Measurements from ENCODE around the gene VWA1.
"Not testable (repeated sequence)": the region's sequence is repeated elsewhere in the genome, so short reads cannot be mapped to it uniquely, and the experiment has no call there.

The VWA1 gene

DNA sequence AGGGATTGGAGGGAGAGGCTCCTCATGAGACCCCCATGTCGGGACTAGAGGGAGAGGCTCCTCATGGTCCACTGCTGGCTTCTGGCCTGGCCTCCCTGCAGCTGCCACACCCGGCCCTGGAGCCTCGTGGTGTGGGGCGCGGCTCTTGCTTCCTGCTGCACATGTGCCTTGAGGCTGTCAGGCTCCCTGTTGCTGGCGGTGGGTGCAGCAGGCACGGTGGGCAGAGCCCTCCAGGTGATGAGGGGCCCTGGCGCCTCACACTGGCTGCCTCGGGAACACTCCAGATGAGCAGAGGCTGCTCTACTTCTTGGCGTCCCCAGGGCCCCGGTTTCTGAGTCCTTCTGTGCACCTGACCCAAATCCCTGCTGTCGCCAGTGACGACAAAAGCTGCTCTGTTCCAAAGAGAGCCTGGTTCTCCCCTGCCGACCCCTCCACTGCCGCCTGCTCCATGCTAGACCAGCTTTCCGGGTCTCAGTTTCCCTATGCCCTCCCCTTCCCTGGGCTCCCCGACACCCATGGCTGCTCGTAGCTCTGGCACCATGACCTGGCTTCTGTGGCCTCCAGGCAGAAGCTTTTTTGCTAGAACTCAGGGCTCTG is 26.3 kb downstream of the VWA1 start:
- no peak for DNase-seq

DNA sequence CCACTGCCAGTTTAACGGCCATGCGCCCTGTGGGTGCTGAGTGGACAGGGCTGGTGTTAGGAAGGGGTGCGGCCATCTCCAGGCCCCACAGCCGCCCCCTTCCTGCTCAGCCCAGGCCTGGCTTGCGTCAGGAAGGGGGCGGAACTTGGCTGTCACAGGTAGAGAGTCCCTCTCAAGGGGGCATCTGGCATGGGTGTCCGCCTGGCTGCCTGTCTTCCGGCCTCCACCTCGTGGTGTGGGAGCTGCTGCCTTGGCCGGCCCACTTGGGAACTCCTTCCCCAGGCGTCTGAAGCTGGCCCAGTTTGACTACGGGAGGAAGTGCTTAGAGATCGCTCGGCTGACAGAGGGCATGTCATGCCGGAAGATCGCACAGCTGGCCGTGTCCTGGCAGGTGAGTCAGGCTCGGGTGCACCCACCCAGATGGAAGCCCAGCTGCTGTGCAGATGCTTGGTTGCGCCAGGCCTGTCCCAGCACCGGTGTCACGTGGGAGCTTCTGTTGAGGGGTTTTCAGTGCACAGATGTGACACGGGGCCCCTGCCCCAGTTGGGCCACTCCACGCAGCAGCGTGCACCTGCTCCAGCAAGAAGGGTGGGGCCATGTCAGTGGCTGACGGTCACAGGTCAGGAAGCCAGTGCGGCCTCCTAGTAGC is 27.0 kb downstream of the VWA1 start:
- DNase-seq = no peak

DNA sequence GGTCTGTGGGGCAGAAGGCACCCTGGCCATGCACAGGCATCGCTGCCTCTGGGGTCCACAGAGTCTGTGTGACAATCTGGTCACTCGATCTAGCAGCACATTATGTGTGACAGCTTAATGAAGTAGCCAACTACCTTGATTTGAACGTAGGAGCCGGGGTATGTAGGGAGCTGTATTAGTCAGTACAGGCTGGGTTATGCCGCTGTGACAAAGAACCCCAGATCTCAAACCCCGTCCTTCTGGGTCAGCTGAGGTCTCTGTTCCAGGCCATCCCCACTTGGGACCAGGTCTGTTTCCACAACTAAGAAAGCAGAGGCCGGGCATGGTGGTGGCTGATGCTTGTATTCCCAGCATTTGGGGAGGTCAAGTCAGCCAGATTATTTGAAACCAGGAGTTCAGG is 27.8 kb downstream of the VWA1 start:
- DNase-seq = no peak

DNA sequence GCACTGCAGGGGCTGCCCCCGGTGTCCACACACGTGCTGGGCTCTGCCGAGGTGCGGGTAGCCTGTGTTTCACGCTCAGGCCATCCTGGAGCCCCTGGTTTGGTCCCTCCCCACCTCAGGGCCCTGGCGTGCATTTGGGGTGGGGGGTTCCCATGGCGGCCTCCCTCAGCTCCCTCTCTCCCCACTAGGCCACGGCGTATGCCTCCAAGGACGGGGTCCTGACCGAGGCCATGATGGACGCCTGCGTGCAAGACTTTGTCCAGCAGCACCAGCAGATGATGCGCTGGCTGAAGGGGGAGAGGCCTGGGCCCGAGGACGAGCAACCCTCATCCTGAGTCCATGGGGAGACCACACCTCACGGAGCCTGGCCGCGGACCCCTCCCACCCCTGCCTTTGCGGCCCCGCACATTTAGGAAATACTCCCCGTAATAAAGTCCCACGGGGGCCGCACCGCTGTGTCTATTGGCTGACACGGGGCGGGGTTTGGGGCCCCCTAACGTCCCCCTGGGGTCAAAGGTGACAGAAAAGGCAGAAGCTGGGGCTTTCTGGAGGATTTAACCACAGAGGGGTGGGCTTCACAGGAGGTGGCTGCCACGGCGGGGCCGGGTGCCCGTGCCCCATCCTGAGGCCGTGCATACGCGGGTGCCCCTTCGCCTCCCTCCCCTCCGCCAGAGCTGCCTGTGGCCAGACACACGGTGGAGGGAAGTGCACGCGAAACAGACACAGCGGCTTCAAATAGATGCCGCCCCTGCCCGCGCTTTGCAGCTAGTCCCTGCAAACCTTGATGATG is 32.9 kb downstream of the VWA1 start:
- DNase-seq = not testable (repeated sequence)

DNA sequence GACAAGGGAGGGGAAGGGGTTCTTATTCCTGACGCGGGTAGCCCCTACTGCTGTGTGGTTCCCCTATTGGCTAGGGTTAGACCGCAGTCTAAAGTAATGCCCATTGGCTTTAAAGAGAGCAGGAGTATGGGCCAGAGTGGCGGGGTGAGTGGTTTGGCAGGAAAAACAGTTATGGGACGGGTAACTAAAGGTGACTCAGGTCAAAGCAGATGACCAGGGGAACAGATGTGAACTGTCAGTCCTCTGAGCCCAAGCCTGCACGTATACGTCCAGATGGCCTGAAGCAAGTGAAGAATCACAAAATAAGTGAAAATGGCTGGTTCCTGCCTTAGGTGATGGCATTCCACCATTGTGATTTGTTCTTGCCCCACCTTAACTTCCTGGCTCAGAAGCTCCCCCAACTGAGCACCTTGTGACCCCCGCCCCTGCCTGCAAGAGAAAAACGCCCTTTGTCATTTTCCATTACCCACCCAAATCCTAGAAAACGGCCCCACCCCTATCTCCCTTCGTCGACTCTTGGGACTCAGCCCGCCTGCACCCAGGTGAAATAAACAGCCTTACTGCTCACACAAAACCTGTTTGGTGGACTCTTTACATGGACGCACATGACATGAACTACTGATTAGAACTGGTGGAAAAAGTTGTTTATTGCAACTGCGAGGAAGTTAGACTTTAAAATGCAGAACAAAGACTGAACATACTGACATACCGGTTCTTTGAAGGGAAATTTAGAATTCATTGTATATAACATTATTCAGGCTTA is 35.3 kb downstream of the VWA1 start:
- no peak for DNase-seq

DNA sequence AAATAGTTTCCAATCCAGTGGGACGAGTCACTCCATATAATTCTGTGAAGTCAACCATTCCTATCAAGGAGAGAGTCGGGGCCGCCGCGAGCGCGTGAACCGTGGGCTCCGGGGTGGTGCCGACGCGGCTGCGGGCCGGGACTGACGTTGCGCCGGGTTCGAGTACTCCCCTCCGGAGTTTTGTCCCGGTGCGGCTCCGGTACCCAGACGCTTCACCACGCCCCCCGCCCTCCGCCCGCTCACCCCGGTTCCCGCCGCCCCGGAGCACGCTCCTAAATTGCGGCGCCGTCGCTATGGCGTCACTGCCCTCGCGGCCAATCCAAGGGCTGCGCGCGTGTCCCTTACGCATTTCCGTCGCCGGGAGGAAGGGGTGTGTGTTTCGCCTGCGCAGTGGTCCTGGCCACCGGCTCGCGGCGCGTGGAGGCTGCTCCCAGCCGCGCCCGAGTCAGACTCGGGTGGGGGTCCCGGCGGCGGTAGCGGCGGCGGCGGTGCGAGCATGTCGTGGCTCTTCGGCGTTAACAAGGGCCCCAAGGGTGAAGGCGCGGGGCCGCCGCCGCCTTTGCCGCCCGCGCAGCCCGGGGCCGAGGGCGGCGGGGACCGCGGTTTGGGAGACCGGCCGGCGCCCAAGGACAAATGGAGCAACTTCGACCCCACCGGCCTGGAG is 36.0 kb downstream of the VWA1 start, which contains the start of gene ATAD3B:
ATAD3B (plus strand) TSS at position 377 of the 664 bp plus-strand sequence; CDS start at position 497, 120 bp downstream.
- DNase-seq = peak; percentile 89

DNA sequence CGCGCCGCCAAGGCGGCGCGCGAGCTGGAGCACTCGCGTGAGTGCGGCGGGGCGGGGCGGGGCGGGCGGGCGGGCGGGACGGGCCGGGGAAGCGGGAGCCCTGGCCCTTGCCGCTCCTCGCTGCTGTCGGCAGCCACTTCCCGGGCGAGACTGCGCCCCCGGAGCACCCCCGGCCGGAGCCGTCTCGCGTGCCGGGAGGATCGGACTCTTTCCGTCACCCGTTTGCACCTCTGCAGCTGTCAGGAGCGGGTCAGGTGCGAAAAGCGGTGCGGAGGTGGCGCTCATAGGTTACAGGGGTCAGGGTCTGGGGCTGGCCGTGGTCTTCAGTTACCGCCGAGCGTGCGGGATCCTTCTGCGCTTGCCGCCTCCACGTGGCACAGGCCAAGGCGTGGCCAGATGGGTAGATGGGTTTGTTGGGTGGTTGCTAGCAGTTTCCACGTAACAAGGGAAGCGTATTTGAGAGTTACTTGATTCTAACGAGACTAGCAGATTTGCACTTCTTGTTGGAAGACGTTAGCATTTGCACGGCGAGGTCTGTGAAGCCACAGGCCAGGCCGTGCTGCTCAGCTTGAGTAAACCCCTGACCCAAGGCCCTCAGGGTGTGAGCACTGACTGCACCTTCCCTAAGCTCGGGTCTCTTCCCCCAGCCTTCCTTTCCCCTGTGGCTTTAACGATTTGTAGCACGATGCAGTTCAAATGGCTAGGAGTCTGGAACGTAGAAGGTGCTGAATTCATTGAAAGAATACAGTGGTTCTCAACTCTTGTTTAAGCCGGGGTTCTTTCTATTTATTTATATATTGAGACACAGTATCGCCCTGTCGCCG is 36.8 kb downstream of the VWA1 start:
- not testable (repeated sequence) for DNase-seq

DNA sequence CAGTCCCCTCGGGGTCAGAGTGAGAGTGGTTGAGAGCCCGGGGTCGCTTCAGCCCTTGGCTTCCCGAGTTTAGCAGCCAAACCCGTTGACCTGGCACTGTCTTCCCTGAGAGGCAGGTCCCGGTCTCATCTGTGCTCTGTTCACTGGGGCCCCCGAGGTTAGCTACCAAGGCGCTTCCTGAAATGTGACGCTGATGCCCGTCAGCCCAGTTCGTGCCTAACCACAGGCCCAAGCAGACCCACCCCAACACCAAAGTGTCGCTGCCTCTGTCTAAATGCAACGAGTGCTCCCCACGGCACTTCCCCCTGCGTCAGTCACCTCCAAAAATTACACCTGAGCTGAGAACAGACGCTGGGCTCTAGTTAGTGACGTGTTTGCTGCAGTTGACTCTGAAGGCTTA is 40.5 kb downstream of the VWA1 start:
- DNase-seq = not testable (repeated sequence)

DNA sequence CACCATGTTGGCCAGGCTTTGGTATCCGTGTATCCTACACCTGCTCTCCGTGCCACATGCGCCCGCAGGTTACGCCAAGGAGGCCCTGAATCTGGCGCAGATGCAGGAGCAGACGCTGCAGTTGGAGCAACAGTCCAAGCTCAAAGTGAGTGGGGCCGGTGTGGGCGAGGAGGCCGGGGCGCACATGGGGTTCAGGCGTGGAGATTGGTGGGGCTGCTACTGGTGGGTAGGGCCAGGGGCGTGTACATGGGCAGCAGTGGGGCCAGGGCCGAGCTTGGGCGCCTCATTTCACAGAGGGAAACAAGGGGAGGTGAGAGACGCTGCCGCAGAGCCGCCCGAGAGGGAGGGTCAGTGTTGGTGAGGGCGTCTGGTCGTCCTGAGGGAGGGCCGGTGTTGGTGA is 41.7 kb downstream of the VWA1 start:
- no peak for DNase-seq

DNA sequence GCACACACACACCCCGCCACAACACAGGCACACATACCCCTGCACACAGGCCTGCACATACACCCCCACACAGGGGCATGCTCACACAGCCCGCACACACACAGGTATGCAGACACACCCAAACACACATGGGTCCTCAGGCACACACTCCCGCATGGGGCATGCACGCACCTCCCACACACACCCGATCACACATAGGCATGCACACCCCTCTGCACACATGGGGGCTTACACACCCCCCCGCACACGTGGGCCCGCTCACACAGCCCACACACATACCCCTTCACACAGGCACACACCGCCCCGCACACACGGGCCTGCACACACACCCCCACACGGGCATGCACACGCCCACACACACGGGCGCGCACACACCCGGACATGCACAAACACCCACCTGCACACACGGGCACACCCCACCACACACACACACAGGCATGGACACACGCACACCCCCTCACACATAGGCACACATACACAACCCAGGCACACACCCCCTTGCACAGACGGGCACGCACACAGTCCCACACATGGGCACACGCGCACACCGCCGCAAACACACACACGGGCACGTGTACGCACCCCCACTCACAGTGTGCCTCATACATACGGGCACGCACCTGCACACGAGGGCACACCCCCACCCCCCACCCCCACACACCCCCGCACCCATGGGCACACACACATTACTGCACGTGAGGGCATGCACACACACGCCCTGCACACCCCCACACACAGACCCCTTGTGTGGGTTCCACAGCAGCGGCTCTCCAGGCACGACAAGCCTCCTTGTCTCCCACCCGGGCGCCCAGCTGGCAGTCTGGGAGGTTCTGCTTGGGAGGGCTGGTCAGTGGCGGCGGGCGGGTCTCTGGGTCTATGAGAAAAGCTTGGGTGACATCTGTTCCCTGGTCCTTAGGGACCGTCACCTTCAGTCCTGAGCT is 44.3 kb downstream of the VWA1 start:
- no peak for DNase-seq

DNA sequence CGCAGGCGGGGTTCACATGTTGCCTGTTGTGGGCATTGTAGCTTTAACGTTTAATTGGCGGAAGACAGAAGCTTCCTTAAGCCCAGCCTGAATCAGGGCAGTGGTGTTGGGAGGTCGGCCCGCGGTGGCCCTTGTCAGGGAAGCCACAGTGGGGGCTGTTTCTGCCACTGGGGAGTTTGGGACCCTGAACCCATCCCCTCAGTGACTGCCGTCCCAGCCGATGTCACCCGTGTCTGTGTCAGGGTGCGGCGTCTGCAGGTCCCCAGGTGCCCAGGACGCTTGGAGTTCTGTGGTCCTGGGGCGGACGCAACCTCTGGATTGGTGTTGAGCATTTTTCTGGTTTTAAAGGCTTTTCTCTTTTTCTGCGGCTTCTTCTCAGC is 45.0 kb downstream of the VWA1 start:
- DNase-seq = not testable (repeated sequence)

DNA sequence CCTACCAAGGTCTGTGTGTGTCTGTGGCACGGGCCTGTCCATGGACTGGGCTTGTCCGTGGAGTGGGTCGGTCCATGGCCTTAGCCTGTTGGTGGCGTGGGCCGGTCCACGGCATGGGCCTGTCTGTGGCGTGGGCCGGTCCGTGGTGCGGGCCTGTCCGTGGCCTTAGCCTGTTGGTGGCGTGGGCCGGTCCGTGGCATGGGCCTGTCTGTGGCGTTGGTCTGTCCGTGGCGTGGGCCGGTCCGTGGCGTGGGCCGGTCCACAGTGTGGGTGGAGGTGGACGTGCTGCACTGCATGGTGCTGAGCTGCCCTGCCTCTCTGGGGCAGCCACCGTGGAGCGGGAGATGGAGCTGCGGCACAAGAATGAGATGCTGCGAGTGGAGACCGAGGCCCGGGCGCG is 46.3 kb downstream of the VWA1 start:
- DNase-seq = not testable (repeated sequence)

DNA sequence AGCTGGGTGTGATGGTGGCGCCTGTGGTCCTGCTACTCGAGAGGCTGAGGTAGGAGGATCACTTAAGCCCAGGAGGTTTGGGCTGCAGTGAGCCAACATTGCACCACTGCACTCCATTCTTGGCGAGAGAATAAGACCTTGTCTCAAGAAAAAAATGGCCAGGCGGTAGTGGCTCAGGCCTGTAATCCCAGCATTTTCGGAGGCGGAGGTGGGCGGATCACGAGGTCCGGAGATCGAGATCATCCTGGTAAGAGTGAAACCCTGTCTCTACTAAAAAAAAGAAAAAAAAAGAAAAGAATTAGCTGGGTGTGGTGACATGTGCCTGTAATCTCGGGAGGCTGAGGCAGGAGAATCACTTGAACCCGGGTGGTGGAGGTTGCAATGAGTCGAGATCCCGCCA is 47.4 kb downstream of the VWA1 start:
- DNase-seq = no peak

DNA sequence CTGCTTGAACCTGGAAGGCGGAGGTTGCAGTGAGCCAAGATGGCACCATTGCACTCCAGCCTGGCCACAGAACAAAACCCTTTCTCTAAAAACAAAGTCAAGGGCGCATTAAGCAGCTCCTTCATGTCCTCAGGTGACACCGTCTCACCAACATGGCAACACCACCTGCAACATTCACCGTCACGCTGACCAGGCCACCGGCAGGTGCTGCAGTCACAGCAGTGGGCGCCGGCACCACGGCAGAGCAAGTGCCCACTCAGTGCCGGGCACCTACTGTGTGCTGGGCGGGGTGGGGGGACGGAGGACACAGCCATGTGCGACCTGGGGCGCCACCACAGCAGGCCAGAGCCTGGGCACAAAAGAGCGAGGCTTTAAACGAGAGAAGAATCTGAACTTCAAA is 48.2 kb downstream of the VWA1 start:
- DNase-seq = no peak

DNA sequence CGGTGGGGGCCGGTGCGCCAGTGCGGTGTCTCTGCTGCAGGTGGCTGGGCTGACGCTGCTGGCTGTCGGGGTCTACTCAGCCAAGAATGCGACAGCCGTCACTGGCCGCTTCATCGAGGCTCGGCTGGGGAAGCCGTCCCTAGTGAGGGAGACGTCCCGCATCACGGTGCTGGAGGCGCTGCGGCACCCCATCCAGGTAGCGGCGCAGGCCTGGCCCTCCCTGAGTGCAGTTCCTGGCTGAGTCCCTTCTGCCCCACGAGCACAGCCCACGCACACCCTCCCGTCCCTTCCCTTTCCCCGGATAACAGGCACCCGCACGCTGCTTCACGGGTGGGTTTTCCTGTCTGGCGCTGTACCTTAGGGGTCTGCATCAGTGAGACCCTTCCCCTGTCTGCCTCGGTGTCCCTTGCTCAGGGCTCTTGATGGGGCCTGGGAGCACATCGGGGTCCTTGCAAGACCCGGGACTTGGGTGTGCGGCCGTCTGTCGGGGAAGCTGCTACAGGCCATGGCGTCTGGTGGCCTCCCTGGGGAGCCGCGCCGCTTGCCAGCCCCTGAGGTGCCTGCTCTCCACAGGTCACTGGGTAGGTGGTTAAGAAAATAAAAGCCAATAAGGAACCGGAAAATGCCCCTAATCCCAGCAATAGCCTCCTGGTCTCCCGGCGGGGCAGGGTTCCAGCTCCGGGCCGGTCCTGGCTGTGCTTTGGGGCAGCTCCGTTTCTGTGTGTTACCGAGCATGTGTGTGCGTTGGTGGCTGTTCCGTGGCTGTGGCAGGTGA is 49.7 kb downstream of the VWA1 start:
- not testable (repeated sequence) for DNase-seq

DNA sequence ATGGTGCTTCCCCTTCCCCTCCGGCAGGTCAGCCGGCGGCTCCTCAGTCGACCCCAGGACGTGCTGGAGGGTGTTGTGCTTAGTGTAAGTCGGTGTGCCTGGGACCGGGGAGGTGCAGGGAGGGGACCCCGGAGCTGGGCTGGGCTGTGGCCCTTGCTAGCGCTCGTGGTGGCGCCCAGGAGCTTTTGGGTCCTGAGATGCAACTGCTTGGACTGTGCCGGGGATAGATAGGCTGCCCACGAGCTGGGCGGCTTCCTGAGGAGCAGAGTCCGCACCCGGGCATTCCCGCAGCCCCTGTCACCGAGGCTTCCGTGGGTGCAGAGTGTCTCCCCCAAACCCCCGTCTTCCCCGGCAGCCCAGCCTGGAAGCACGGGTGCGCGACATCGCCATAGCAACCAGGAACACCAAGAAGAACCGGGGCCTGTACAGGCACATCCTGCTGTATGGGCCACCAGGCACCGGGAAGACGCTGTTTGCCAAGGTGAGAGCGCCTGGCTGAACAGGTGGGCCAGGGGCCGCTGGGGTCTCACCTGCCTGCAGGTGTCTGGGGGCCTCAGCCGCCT is 50.3 kb downstream of the VWA1 start:
- DNase-seq = not testable (repeated sequence)

DNA sequence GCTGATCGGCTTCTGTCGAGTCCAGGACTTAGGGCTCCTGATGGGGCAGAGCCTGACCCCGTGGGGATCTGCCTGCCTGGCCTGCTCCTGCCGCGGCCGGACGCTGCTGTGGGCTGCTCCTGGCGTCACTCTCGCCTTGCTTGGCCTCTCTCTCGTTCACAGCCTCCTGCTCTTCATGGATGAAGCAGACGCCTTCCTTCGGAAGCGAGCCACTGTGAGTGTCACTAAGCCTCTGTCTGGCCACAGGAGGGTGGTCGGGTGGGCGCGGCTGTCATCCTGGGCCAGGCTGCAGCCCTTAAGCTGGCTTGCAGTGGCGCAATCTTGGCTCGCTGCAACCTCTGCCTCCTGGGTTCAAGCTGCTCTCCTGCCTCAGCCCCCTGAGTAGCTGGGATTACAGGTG is 52.2 kb downstream of the VWA1 start:
- no peak for DNase-seq

DNA sequence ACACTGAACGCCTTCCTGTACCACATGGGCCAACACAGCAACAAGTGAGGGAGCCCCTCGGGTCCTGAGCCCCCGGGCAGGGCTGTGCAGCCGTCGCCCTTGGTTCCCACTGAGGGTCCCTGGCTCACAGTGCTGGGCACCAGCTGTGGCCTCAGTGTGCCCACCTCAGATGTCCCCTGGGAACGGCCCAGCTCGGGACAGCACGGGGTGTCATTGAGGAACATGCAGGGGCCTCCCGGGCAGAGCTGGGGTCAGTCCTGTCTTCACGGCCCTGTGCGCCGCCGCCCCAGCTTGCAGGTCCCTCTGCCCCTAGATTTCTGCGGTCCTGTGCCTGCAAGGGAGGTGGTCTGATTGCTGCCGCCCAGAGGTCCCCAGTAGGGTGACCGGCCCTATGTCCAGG is 53.7 kb downstream of the VWA1 start:
- no peak for DNase-seq

DNA sequence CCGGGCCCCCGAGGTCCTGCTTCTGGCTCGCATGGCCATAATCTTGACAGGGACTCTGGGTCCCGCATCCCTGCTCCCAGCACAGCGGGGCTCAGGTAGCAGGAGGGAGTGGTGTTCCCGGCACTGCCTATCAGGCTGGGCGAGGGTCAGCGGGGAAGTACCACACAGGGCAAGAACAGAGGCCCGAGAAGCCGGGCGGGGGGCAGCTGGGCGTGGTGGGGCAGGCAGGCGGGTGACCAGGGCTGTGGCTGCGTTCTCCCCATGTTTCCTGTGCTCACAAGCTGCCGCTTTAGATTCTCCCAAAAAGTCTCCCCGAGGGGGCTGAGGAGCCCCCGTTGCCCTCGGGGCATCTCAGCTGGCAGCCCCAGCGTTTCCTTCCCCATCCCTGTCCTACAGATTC is 54.4 kb downstream of the VWA1 start:
- no peak for DNase-seq

Data from NCI-H1105 (cell line).